HUES64 (cell line): ENCODE results near the gene SRCIN1.

Experiments
- H3K27ac ChIP-seq: 2 replicates; pipeline ENCODE4 v1.7.0; 2013; ENCODE audit warnings: low read depth, low read length, inconsistent platforms
- H3K27me3 ChIP-seq: 2 replicates; pipeline ENCODE4 v1.6.1; 2013; ENCODE audit warnings: mild to moderate bottlenecking, low read length; ENCODE audit not compliant: insufficient read depth
- H3K36me3 ChIP-seq: 2 replicates; pipeline ENCODE4 v1.6.1; 2013; ENCODE audit warnings: mild to moderate bottlenecking, low read length; ENCODE audit not compliant: insufficient read depth
- H3K4me1 ChIP-seq: 2 replicates; pipeline ENCODE4 v1.6.1; 2013; ENCODE audit warnings: mild to moderate bottlenecking, low read length, moderate library complexity; ENCODE audit not compliant: insufficient read depth
- H3K4me3 ChIP-seq: 2 replicates; pipeline ENCODE4 v1.5.1; 2013; ENCODE audit warnings: mild to moderate bottlenecking, low read length, moderate library complexity
- H3K9ac ChIP-seq: 2 replicates; pipeline ENCODE4 v1.6.1; 2013; ENCODE audit warnings: mild to moderate bottlenecking, low read depth, low read length
- H3K9me3 ChIP-seq: 2 replicates; pipeline ENCODE4 v1.6.1; 2013; ENCODE audit warnings: low read depth, low read length; ENCODE audit not compliant: insufficient read depth
- WGBS: fragments of 150-250, 120-280 bp; methylation state at CpG from one replicate; pipeline ENCODE4 v1.1.7; 2013; ENCODE audit warnings: missing lambda C conversion rate; 5-methylcytosine and 5-hydroxymethylcytosine counted together

SRCIN1 gene

DNA sequence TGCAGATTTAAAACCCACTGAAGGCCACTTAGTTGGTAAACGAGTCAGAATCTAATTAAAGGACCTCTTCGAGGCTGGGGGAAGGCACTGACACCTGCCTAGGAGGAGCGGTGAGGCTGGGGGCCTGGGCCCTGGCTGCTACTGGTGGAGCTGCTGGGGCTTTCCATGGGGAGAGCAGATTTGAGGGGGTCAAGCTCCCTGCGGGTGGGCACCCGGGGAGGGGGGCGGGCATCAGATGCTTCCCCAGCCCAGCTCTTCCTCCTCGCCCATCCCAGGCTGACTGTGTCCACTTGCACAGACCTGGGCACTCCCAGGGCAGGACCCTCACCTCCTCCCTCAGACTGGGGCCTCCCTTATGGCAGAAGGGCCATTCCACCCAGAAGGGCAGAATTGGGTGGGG is 19.0 kb downstream of the SRCIN1 start:
- Histone ChIP-seq H3K27me3 (peaks cover 10% of the 10 kb centered on the region; the same call in 1 of the 2 replicates), H3K27ac (no peak overlapping the region), H3K36me3 (no peaks in the 10 kb centered on the region), H3K9me3 (no peaks in the 10 kb centered on the region), H3K4me1 (peaks cover 26% of the 10 kb centered on the region), H3K9ac (no peak overlapping the region), H3K4me3 (no peak overlapping the region)
- WGBS, result 92% methylated on average over 7 of the region's 7 CpGs

DNA sequence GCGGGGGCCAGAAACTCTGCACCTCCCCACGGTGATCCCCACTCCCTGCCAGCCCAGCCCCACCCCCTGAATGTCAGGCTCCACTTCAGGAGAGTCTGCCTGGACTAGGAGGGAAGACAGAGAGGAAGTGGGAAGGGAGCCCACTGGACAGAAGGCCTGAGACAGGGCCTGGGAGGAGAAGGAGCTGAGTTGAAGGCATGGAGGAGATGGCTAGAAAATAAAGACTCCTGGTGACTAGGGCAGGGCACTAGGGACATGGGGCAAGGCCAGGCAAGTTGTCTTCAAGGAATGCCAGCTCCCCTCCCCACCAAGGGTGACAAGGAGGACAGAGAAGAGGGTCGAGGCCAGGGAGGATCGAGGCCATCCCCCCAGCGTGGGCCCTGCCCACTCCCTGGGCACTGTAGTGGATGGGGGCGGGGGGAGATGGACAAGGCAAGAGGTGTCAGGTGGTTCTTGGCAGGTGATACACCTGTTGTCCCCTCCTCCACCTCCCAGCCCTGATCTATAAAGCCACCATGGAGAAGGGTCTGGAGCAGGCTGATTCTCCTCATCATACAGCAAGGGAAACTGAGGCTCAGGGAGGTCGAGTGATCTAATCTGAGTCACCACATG is 19.7 kb downstream of the SRCIN1 start:
- H3K9ac ChIP-seq, result no peak overlapping the region
- H3K4me3 ChIP-seq, result no peak overlapping the region
- H3K9me3 ChIP-seq, result no peaks in the 10 kb centered on the region
- peaks cover 14% of the 10 kb centered on the region for H3K27me3 ChIP-seq
- H3K4me1 ChIP-seq, result peaks cover 26% of the 10 kb centered on the region
- WGBS, result 85% methylated on average over 5 of the region's 7 CpGs
- no peaks in the 10 kb centered on the region for H3K36me3 ChIP-seq
- no peak overlapping the region for H3K27ac ChIP-seq

DNA sequence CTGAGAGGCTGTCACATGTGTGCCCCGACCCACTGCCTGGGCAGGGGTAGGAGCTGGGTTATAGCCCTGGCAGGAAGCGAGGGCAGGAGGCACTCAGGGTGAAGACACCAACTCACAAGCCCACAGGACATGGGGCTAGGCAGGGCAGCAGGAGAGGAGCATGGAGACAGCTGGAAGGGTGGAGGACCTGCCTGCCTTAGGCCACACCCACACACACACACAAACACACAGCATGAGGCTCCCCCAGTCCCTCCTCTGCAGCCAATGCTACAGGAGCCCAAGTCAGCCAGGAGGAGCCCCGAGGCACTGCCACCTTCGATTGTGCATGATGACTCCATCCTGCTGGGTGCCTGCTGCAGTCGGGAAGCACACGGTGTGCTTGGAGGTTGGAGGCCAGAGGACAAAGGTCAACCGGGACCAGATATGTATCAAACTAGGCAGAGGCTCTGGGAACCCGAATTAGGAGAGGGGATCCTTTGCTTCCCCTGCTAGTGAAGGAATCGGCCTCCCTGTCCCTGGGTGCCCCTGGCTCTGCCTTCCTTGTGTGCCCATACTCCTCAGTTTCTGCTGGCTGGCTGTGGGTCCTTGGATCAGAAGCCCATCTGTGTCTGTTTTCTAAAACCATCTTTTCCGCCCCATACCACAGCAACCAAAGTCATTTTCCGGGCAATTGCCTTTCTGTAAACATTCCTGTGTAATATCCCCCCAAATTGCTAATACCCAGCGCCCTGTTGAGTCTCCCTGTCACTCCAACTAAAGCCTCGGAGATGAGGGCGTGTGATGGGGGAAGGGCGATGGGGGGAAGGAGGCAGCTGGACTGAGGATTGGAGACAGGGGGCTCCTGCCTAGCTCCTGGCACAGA is 20.5 kb downstream of the SRCIN1 start:
- WGBS, result 69% methylated on average over 15 of the region's 15 CpGs
- H3K4me1 ChIP-seq, result peaks cover 26% of the 10 kb centered on the region
- no peak overlapping the region for H3K4me3 ChIP-seq
- H3K9me3 ChIP-seq, result no peaks in the 10 kb centered on the region
- no peak overlapping the region for H3K27ac ChIP-seq
- H3K36me3 ChIP-seq, result no peaks in the 10 kb centered on the region
- peaks cover 19% of the 10 kb centered on the region for H3K27me3 ChIP-seq
- H3K9ac ChIP-seq, result no peak overlapping the region

DNA sequence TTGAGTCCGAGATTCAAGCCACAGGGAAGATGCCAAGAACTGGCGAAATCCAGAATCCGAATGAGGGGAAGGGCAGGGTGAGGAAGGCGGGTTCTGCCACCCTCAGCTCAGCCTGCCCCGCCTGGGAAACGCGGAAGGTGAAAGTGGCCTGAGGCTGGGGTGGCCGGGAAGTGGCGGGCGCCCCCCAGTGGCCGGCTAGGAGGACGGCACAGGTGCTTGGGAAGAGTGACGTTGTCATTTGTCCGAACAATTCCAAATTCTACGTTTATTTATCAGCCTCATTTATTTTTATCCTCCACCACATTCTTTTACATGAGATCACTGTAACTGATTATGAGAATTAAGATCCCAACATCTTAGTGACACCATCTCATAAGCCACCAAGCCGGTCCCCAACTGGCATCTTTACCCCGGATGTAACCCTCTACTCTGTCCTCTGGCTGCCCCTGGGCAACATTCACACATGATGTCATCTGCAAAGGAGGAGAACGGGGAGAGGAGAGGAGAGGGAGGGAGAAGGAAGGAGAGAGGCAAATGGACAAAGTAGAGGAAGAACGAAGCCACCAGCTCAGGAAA is 21.3 kb downstream of the SRCIN1 start:
- peaks cover 28% of the 10 kb centered on the region for H3K4me1 ChIP-seq

DNA sequence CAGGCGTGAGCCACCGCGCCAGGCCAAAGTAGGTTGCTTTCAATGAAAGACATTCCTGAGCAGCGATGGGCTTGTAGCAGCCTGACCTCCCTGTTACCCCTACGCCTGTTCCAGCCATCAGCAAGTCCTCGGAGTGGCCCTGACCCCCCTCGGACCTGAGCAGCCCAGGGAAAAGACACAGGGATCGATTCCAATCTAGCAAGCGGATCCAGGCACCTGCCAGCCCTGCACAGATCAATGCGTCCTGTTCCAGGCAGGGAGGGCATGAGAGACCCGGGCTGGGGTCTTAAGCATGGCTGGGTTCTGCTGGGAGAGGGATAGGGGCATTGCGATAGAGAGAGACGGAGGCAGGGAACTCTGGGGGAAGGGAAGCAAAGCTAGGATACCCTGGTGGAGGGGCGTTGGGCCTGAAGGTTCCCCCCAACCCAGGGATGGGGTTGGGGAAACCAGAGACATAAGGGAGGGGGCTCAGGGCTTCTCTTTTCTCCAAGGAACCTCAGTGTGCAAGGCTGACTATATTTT is 21.9 kb downstream of the SRCIN1 start:
- H3K4me1 ChIP-seq, result peaks cover 30% of the 10 kb centered on the region
- H3K4me3 ChIP-seq, result no peak overlapping the region
- peaks cover 33% of the 10 kb centered on the region for H3K27me3 ChIP-seq
- H3K9me3 ChIP-seq, result no peaks in the 10 kb centered on the region
- H3K27ac ChIP-seq, result no peak overlapping the region
- no peaks in the 10 kb centered on the region for H3K36me3 ChIP-seq
- no peak overlapping the region for H3K9ac ChIP-seq
- WGBS, result 81% methylated on average over 14 of the region's 14 CpGs

More for the DNA sequence above, 21.3 kb downstream of the SRCIN1 start:
- H3K27ac ChIP-seq, result no peak overlapping the region
- H3K36me3 ChIP-seq, result no peaks in the 10 kb centered on the region
- 11% methylated on average over 19 of the region's 19 CpGs for WGBS
- peaks cover 27% of the 10 kb centered on the region for H3K27me3 ChIP-seq
- no peaks in the 10 kb centered on the region for H3K9me3 ChIP-seq
- H3K4me3 ChIP-seq, result no peak overlapping the region
- H3K9ac ChIP-seq, result no peak overlapping the region

- peaks cover 40% of the 10 kb centered on the region for H3K27me3 ChIP-seq
- 82% methylated on average over 3 of the region's 3 CpGs for WGBS
- no peak overlapping the region for H3K4me3 ChIP-seq
- no peaks in the 10 kb centered on the region for H3K9me3 ChIP-seq
- no peak overlapping the region for H3K9ac ChIP-seq
- peaks cover 25% of the 10 kb centered on the region for H3K4me1 ChIP-seq
- no peaks in the 10 kb centered on the region for H3K36me3 ChIP-seq
- H3K27ac ChIP-seq, result no peak overlapping the region
Observed at GRCh38 chr17:38583176-38583575, 22.6 kb downstream of the SRCIN1 start.

- no peak overlapping the region for H3K9ac ChIP-seq
- H3K27me3 ChIP-seq, result peaks cover 51% of the 10 kb centered on the region
- no peaks in the 10 kb centered on the region for H3K36me3 ChIP-seq
- no peaks in the 10 kb centered on the region for H3K9me3 ChIP-seq
- no peak overlapping the region for H3K4me3 ChIP-seq
- peaks cover 29% of the 10 kb centered on the region for H3K4me1 ChIP-seq
- H3K27ac ChIP-seq, result no peak overlapping the region
Observed at GRCh38 chr17:38582069-38582468, 23.7 kb downstream of the SRCIN1 start.

DNA sequence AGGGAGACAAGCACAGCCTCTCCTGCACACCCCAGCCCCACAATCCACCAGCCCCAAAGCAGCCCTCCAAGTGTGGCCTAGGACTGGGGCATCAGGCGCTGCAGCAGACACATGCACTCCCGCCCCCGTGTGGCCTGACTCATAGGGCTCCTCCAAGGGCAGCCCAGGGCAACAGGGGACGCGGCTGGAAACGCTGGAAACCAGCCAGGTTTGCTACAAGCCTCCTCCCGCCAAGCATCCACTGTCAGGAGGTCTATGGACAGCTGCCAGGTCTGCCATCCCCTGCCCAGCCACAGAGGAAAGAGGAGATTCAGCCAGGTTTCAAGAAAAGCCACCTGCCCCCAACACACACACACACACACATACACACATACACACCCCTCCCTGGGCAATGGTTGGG is 25.8 kb downstream of the SRCIN1 start:
- peaks cover 20% of the 10 kb centered on the region for H3K4me1 ChIP-seq
- peaks cover 72% of the 10 kb centered on the region for H3K27me3 ChIP-seq
- H3K9ac ChIP-seq, result no peak overlapping the region
- H3K36me3 ChIP-seq, result no peaks in the 10 kb centered on the region
- no peak overlapping the region for H3K27ac ChIP-seq
- H3K9me3 ChIP-seq, result no peaks in the 10 kb centered on the region
- no peak overlapping the region for H3K4me3 ChIP-seq
- WGBS, result 17% methylated on average over 7 of the region's 7 CpGs

GRCh38 chr17:38579083-38579480 is 26.7 kb downstream of the SRCIN1 start:
- H3K9ac ChIP-seq, result no peak overlapping the region
- 50% methylated on average over 6 of the region's 7 CpGs for WGBS
- no peaks in the 10 kb centered on the region for H3K9me3 ChIP-seq
- peaks cover 80% of the 10 kb centered on the region for H3K27me3 ChIP-seq
- no peaks in the 10 kb centered on the region for H3K36me3 ChIP-seq
- H3K4me1 ChIP-seq, result peaks cover 23% of the 10 kb centered on the region
- no peak overlapping the region for H3K27ac ChIP-seq
- H3K4me3 ChIP-seq, result peak overlapping the region; percentile 36

GRCh38 chr17:38578229-38579082 is 27.3 kb downstream of the SRCIN1 start:
- H3K36me3 ChIP-seq, result no peaks in the 10 kb centered on the region
- H3K9ac ChIP-seq, result no peak overlapping the region
- H3K9me3 ChIP-seq, result no peaks in the 10 kb centered on the region
- peaks cover 25% of the 10 kb centered on the region for H3K4me1 ChIP-seq
- peaks cover 82% of the 10 kb centered on the region for H3K27me3 ChIP-seq
- no peak overlapping the region for H3K27ac ChIP-seq
- 3% methylated on average over 62 of the region's 63 CpGs for WGBS
- H3K4me3 ChIP-seq, result peak overlapping the region; percentile 51
